ENCODE measurements around the gene C1QL4. TPM values are rescaled to one million over a fixed set of nuclear protein-coding genes. Genes with fewer than 3 reads are reported as not detected.

The C1QL4 gene
- total RNA-seq, 1 donor from 2014 or later: not detected

Other genes with a start within 250 kb of the C1QL4 start
- gene DHH, start 242.4 kb downstream of the C1QL4 start, total RNA-seq: 1.2 TPM
- gene LMBR1L, start 226.3 kb downstream of the C1QL4 start, total RNA-seq: 39.7 TPM
- 503 TPM for gene TUBA1B, start 205.8 kb downstream of the C1QL4 start, total RNA-seq
- gene TUBA1A, start 148.1 kb downstream of the C1QL4 start, total RNA-seq: 312 TPM
- gene TUBA1C, start 72.1 kb downstream of the C1QL4 start, total RNA-seq: 99.4 TPM
- 0.99 TPM for gene PRPH, start 42.0 kb downstream of the C1QL4 start, total RNA-seq
- gene TROAP, start 13.9 kb downstream of the C1QL4 start, total RNA-seq: 5.6 TPM
- 0.39 TPM for gene DNAJC22, start 9.7 kb upstream of the C1QL4 start, total RNA-seq
- 24.6 TPM for gene SPATS2, start 30.3 kb upstream of the C1QL4 start, total RNA-seq
- gene KCNH3, start 201.8 kb upstream of the C1QL4 start, total RNA-seq: 0.49 TPM
- 21.6 TPM for gene MCRS1, start 231.0 kb upstream of the C1QL4 start, total RNA-seq